HEK293T (cell line): ENCODE results near the gene NECAB2.

Experiments used
- ARNT ChIP-seq: fragments of 450-650 bp; IDR thresholded peaks from 2 replicates; pipeline ENCODE4 v1.6.1; 2017; ENCODE audit warnings: mild to moderate bottlenecking
- BHLHE40 ChIP-seq: fragments of 450-650 bp; IDR thresholded peaks from 2 replicates; pipeline ENCODE4 v1.6.1; 2016; ENCODE audit warnings: mild to moderate bottlenecking, moderate library complexity, borderline replicate concordance
- CTBP1 ChIP-seq: fragments of 450-650 bp; IDR thresholded peaks from 2 replicates; pipeline ENCODE4 v1.6.1; 2016; ENCODE audit warnings: borderline replicate concordance
- PKNOX1 ChIP-seq: fragments of 450-650 bp; IDR thresholded peaks from 2 replicates; pipeline ENCODE4 v1.6.1; 2016
- SP1 ChIP-seq: fragments of 450-650 bp; IDR thresholded peaks from 2 replicates; pipeline ENCODE4 v1.6.1; 2017
- SUZ12 ChIP-seq: fragments of 450-650 bp; IDR thresholded peaks from 2 replicates; pipeline ENCODE4 v1.6.1; 2016; ENCODE audit warnings: mild to moderate bottlenecking
- ZNF384 ChIP-seq: fragments of 450-650 bp; IDR thresholded peaks from 2 replicates; pipeline ENCODE4 v1.6.1; 2016

GRCh38 chr16:83957296-83957855, 10.7 kb upstream of the NECAB2 start:
- TF ChIP-seq CTBP1 (no peak), BHLHE40 (no peak), ZNF384 (no peak), PKNOX1 (no peak), SP1 (no peak), ARNT (no peak), SUZ12 (no peak)
